Spleen (tissue), 7 donors: ENCODE measurements around the gene PEAK3.

Source experiments
- POLR2AphosphoS5 ChIP-seq, 3 donors: sonication (generic); formaldehyde crosslinking; IDR thresholded peaks; one replicate each; pipeline ENCODE4 v1.5.1; 2017; ENCODE audit warnings: antibody characterized with exemption in 3 of 3
- TF ChIP-seq, protein P1 (sequence below), 11 experiments: fragments of 200-600 bp in 7 of 11; fragments of 450-650 bp in 4 of 11; sonication (generic) in 4 of 11; IDR thresholded peaks in 8 of 11; conservative IDR thresholded peaks in 3 of 11; 1 replicate in 7 of 11; 2 replicates in 4 of 11; pipeline versions ENCODE4 v1.4.0 to v1.8.0; 2016 to 2021; ENCODE audit warnings: antibody characterized with exemption in 11 of 11, inconsistent platforms in 4 of 11, mild to moderate bottlenecking in 1 of 11
- donor health status: DM: no; HTN: no; CAD: no; lungs with moderate emphysema.
- donor health status: DM: no; HTN: no; CAD: no.
- donor health status: DM: no; HTN: no; CAD: no.

DNA sequence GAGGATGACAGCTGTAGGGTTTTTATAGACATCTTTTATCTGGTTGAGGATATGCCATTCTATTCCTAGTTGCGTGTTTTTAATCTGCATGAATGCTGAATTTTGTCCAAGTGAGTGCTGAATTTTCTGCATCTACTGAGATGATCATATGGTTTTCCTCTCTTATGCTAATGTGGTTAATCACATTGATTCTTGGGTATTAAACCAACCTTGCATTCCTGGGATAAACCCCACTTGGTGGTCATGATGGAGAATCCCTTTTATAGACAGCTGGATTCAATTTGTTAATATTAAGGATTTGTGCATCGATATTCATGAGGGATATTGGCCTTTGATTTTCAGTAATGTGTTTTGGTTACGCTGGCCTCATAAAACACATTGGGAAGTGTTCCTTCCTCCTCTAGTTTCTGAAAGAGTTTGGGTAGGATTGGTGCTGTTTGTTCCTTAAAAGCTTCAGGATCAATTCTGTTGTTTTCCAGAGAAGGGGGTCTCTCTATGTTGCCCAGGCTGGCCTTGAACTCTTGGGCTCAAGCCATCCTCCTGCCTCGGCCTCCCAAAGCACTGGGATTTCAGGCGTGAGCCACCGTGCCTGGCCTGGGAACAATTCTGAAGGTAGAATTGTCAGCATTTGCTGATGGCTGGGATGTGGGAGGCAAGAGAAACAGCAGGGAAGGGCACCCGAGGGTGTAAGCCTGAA lies 33.3 kb upstream of the PEAK3 start:
- TF ChIP-seq, protein P1, sequence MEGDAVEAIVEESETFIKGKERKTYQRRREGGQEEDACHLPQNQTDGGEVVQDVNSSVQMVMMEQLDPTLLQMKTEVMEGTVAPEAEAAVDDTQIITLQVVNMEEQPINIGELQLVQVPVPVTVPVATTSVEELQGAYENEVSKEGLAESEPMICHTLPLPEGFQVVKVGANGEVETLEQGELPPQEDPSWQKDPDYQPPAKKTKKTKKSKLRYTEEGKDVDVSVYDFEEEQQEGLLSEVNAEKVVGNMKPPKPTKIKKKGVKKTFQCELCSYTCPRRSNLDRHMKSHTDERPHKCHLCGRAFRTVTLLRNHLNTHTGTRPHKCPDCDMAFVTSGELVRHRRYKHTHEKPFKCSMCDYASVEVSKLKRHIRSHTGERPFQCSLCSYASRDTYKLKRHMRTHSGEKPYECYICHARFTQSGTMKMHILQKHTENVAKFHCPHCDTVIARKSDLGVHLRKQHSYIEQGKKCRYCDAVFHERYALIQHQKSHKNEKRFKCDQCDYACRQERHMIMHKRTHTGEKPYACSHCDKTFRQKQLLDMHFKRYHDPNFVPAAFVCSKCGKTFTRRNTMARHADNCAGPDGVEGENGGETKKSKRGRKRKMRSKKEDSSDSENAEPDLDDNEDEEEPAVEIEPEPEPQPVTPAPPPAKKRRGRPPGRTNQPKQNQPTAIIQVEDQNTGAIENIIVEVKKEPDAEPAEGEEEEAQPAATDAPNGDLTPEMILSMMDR (IDR thresholded peaks at IDR 0.05 in 8 of 11, conservative IDR thresholded peaks at IDR 0.05 in 3 of 11): no peak
- TF ChIP-seq POLR2AphosphoS5 (IDR thresholded peaks at IDR 0.05): no peak
